GM10266 (cell line): Measurements from ENCODE around the gene FOXJ3.
A peak's percentile ranks its signal among the peaks of the same experiment; 100 is the strongest.

ENCODE experiments used
- DNase-seq: peaks from one replicate; pipeline ENCODE4 v3.0.0; 2012; ENCODE audit errors: extremely low spot score
- TF ChIP-seq, protein P1 (sequence below): IDR thresholded peaks from 2 replicates; pipeline ENCODE4 v1.5.1; 2012; ENCODE audit warnings: mild to moderate bottlenecking, low read depth; ENCODE audit not compliant: control insufficient read depth, insufficient read depth; ENCODE audit errors: missing control alignments

FOXJ3 gene

DNA sequence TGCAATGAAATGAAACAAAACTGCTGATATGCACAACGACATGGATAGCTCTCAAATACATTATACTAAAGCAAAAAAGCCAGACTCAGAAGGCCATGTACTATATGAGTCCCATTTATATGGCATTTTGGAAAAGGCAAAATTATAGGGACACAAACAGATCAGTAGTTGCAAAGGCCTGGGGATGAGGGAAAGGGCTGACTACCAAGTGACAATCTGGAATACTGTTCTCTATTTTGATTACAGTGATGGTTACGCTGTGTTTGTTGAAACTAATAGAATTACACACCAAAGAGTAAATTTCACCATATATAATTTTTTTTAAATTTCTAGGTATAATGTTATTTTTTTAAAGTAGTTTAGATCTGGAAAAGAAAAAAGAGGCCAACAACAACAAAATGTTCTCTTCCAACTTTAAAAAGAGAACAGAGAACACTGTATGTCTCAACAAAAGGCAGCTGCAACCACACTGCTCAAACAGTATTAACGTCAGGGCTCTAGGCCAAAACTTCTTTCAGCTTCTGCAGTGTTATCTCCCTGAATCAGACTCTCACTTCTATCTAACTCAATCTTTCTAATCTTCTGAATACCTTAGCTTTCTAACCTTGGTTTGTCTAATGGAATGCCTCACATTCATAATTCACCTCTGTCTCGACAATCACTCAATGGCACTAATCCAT, 75.8 kb downstream of the FOXJ3 start:
- DNase-seq = peak; percentile 32
- TF ChIP-seq, protein P1, sequence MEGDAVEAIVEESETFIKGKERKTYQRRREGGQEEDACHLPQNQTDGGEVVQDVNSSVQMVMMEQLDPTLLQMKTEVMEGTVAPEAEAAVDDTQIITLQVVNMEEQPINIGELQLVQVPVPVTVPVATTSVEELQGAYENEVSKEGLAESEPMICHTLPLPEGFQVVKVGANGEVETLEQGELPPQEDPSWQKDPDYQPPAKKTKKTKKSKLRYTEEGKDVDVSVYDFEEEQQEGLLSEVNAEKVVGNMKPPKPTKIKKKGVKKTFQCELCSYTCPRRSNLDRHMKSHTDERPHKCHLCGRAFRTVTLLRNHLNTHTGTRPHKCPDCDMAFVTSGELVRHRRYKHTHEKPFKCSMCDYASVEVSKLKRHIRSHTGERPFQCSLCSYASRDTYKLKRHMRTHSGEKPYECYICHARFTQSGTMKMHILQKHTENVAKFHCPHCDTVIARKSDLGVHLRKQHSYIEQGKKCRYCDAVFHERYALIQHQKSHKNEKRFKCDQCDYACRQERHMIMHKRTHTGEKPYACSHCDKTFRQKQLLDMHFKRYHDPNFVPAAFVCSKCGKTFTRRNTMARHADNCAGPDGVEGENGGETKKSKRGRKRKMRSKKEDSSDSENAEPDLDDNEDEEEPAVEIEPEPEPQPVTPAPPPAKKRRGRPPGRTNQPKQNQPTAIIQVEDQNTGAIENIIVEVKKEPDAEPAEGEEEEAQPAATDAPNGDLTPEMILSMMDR = no peak

- no peak for DNase-seq
- TF ChIP-seq, protein P1 = no peak
Observed at GRCh38 chr1:42258218-42258617, 76.8 kb downstream of the FOXJ3 start.

DNA sequence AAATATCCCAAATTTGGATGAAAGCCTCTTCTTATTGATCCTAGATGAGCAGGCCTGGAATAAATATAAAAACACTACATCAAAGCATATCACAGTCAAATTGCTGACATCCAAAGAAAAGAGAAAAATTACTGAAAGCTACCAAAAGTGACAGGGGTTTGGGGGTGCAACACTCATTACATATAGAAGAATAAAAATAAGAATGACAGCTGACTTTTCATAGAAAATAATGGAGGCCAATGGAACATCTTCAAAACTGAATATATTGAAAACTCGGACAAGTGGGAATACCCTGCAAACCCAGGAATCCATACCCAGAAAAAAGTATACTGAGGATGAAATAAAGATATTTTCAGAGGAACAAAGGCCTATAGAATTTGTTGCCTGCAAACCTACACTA, 84.0 kb downstream of the FOXJ3 start:
- TF ChIP-seq, protein P1 = no peak
- no peak for DNase-seq

- TF ChIP-seq, protein P1 = no peak
- DNase-seq = no peak
Observed at GRCh38 chr1:42250164-42250563, 84.9 kb downstream of the FOXJ3 start.

GRCh38 chr1:42240966-42241755, 93.9 kb downstream of the FOXJ3 start:
- TF ChIP-seq, protein P1 = no peak
- no peak for DNase-seq

DNA sequence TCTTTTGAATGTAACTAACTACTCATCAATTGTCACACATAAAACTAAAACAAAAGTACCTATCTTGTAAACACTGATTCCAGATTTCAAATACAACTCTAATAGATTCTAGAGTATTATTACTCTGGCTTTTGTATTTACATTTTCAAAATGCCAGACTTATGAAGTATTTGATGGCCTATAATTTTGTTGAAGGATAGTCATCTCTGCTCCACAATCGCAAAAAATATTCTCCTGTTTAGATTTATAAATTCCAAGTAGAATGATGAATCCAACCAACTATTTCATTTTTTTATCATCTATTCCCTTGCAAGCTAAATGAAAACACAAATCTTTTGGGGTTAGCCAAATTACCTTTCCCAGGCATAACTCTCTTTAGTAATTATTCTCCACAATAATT, 95.5 kb downstream of the FOXJ3 start:
- TF ChIP-seq, protein P1 = no peak
- no peak for DNase-seq

- DNase-seq = no peak
- TF ChIP-seq, protein P1 = no peak
Observed at GRCh38 chr1:42239041-42239440, 96.0 kb downstream of the FOXJ3 start.
